CD14-positive monocyte (primary cell): ENCODE measurements around the gene GIPC3. TPM values are rescaled to one million over a fixed set of nuclear protein-coding genes. Genes with fewer than 3 reads are reported as not detected.

Source experiments
- DNase-seq, 3 donors: peaks; one replicate each; pipeline ENCODE4 v3.0.0-alpha.2; 2011 to 2022
- H2AFZ ChIP-seq: 2 replicates; pipeline ENCODE4 v1.6.0; 2012; ENCODE audit warnings: mild to moderate bottlenecking, low read depth, low read length, inconsistent platforms; ENCODE audit not compliant: insufficient read depth, poor library complexity, severe bottlenecking
- H3K27ac ChIP-seq, 2 donors: 1 replicate in 1 of 2; 2 replicates in 1 of 2; pipeline ENCODE4 v1.5.1; 2012 to 2013; ENCODE audit warnings: low read length in 2 of 2, control low read depth in 1 of 2, inconsistent platforms in 1 of 2, low read depth in 1 of 2, mild to moderate bottlenecking in 1 of 2
- H3K27me3 ChIP-seq, 2 donors: one replicate each; pipeline versions ENCODE4 v1.6.0 to v1.6.1; 2011 to 2013; ENCODE audit warnings: low read length in 2 of 2; ENCODE audit not compliant: control insufficient read depth in 2 of 2, insufficient read depth in 2 of 2
- H3K36me3 ChIP-seq, 2 donors: replicated peaks in 1 of 2; 1 replicate in 1 of 2; 2 replicates in 1 of 2; pipeline versions ENCODE4 v1.5.1 to v1.6.1; 2012 to 2013; ENCODE audit warnings: low read length in 2 of 2, control low read depth in 1 of 2, inconsistent platforms in 1 of 2, mild to moderate bottlenecking in 1 of 2; ENCODE audit not compliant: insufficient read depth in 2 of 2, control insufficient read depth in 1 of 2
- H3K4me1 ChIP-seq, 2 donors: 1 replicate in 1 of 2; 2 replicates in 1 of 2; pipeline versions ENCODE4 v1.5.1 to v1.6.1; 2012 to 2013; ENCODE audit warnings: low read length in 2 of 2, control low read depth in 1 of 2, inconsistent platforms in 1 of 2, mild to moderate bottlenecking in 1 of 2, moderate library complexity in 1 of 2; ENCODE audit not compliant: insufficient read depth in 2 of 2, control insufficient read depth in 1 of 2
- H3K4me2 ChIP-seq: replicated peaks from 2 replicates; pipeline ENCODE3; 2012; ENCODE audit warnings: low read length, moderate library complexity, mild to moderate bottlenecking; ENCODE audit not compliant: poor library complexity, severe bottlenecking; ENCODE audit errors: extremely low read depth
- H3K4me3 ChIP-seq, 3 experiments: fragments of 200-600 bp in 1 of 3; sonication (generic) in 1 of 3; replicated peaks in 1 of 3; 1 replicate in 2 of 3; 2 replicates in 1 of 3; pipeline ENCODE4 v1.5.1; 2011 to 2013; ENCODE audit warnings: low read length in 3 of 3, mild to moderate bottlenecking in 3 of 3, control low read depth in 2 of 3, low read depth in 2 of 3, inconsistent platforms in 1 of 3, moderate library complexity in 1 of 3
- H3K79me2 ChIP-seq: 2 replicates; pipeline ENCODE4 v1.6.0; 2012; ENCODE audit warnings: mild to moderate bottlenecking, control low read depth, inconsistent platforms, low read length, moderate library complexity; ENCODE audit not compliant: insufficient read depth
- H3K9ac ChIP-seq: 2 replicates; pipeline ENCODE4 v1.6.0; 2017; ENCODE audit warnings: low read length, mild to moderate bottlenecking; ENCODE audit not compliant: insufficient read depth, poor library complexity, severe bottlenecking
- H3K9me3 ChIP-seq, 2 donors: replicated peaks in 1 of 2; 1 replicate in 1 of 2; 2 replicates in 1 of 2; pipeline versions ENCODE4 v1.5.1 to v1.6.1; 2012 to 2013; ENCODE audit warnings: low read length in 2 of 2, control low read depth in 1 of 2; ENCODE audit not compliant: control insufficient read depth in 1 of 2, insufficient read depth in 1 of 2
- H4K20me1 ChIP-seq: 2 replicates; pipeline ENCODE4 v1.6.0; 2012; ENCODE audit warnings: mild to moderate bottlenecking, low read length, control low read depth, moderate library complexity; ENCODE audit not compliant: insufficient read depth
- H3K27ac Mint-ChIP-seq, 7 donors: one replicate each; pipeline ENCODE4 v1.8.0; 2020; ENCODE audit warnings: mild to moderate bottlenecking in 7 of 7, mixed read lengths in 7 of 7, moderate library complexity in 6 of 7, inconsistent platforms in 2 of 7
- H3K27me3 Mint-ChIP-seq, 3 donors: one replicate each; pipeline ENCODE4 v1.8.0; 2021 to 2022; ENCODE audit warnings: low read depth in 3 of 3, mild to moderate bottlenecking in 3 of 3, mixed read lengths in 3 of 3, moderate library complexity in 3 of 3, inconsistent platforms in 1 of 3
- H3K36me3 Mint-ChIP-seq, 2 donors: one replicate each; pipeline ENCODE4 v1.8.0; 2020; ENCODE audit warnings: mixed read lengths in 2 of 2, inconsistent platforms in 1 of 2, mild to moderate bottlenecking in 1 of 2
- H3K4me1 Mint-ChIP-seq: one replicate; pipeline ENCODE4 v1.8.0; 2020; ENCODE audit warnings: mild to moderate bottlenecking, mixed read lengths
- H3K4me3 Mint-ChIP-seq, 2 donors: one replicate each; pipeline ENCODE4 v1.8.0; 2020; ENCODE audit warnings: mild to moderate bottlenecking in 2 of 2, mixed read lengths in 2 of 2, moderate library complexity in 1 of 2
- H3K9me3 Mint-ChIP-seq, 7 donors: one replicate each; pipeline ENCODE4 v1.8.0; 2020 to 2022; ENCODE audit warnings: mixed read lengths in 7 of 7, mild to moderate bottlenecking in 6 of 7, moderate library complexity in 6 of 7, inconsistent platforms in 2 of 7
- CTCF ChIP-seq: fragments of 200-600 bp; IDR thresholded peaks from one replicate; pipeline ENCODE4 v1.8.0; 2022; ENCODE audit warnings: antibody characterized with exemption, mild to moderate bottlenecking
- WGBS: methylation state at CpG from one replicate; pipeline ENCODE4 v1.1.5; 2013; ENCODE audit warnings: missing lambda C conversion rate; ENCODE audit not compliant: insufficient coverage; 5-methylcytosine and 5-hydroxymethylcytosine counted together
- intact Hi-C, 2 donors: fragments of 100-400 bp; cut with micrococcal nuclease; formaldehyde crosslinking; loops; one replicate each; pipeline versions ENCODE4 v1.15.0 to v1.15.1; 2023
- polyA plus RNA-seq, 3 donors: library from polyadenylated mRNA; depleted of rRNA in 1 of 3; unstranded in 2 of 3; stranded (reverse) in 1 of 3; fragments of 300-500 nt in 2 of 3; fragments of >200 nt in 1 of 3; fragmentation: Illumina TruSeq in 2 of 3; gene quantifications; 1 replicate in 2 of 3; 2 replicates in 1 of 3; pipeline ENCODE4 v1.2.3, GENCODE V29; 2012 to 2021

Gene GIPC3
- polyA plus RNA-seq, 3 donors: 0.03 TPM; not detected in 2

- no peak overlapping the region for H3K4me3 ChIP-seq
- H3K9me3 Mint-ChIP-seq: peaks cover 3 to 7% (median 6%) of the 10 kb centered on the region in 7 donors
- peaks cover 3 to 5% of the 10 kb centered on the region in 2 donors for H3K36me3 Mint-ChIP-seq
- H3K4me1 Mint-ChIP-seq: peaks cover 13% of the 10 kb centered on the region
- H3K36me3 ChIP-seq: no peaks in the 10 kb centered on the region
- peaks cover 17 to 22% of the 10 kb centered on the region in 2 donors for H3K4me1 ChIP-seq
- H3K27me3 ChIP-seq: peaks cover 11 to 37% of the 10 kb centered on the region in 2 donors
- H3K4me2 ChIP-seq: no peak overlapping the region
- no peak for DNase-seq
- no peak overlapping the region for H3K9ac ChIP-seq
- peaks cover 0 to 5% of the 10 kb centered on the region in 2 donors for H3K9me3 ChIP-seq
- intact Hi-C loops: no loop called here
- H2AFZ ChIP-seq: no peak overlapping the region
- WGBS: 96% methylated on average over 22 of the region's 23 CpGs
- H3K27me3 Mint-ChIP-seq: peaks cover 4 to 23% (median 21%) of the 10 kb centered on the region in 3 donors
- H3K4me3 Mint-ChIP-seq: no peak overlapping the region
- no peaks in the 10 kb centered on the region for H4K20me1 ChIP-seq
- TF ChIP-seq CTCF: no peak
- H3K79me2 ChIP-seq: no peaks in the 10 kb centered on the region
- H3K27ac Mint-ChIP-seq: no peak overlapping the region
- H3K27ac ChIP-seq: no peak overlapping the region
Measured at GRCh38 chr19:3603121-3603811, 18.0 kb downstream of the GIPC3 start.

DNA sequence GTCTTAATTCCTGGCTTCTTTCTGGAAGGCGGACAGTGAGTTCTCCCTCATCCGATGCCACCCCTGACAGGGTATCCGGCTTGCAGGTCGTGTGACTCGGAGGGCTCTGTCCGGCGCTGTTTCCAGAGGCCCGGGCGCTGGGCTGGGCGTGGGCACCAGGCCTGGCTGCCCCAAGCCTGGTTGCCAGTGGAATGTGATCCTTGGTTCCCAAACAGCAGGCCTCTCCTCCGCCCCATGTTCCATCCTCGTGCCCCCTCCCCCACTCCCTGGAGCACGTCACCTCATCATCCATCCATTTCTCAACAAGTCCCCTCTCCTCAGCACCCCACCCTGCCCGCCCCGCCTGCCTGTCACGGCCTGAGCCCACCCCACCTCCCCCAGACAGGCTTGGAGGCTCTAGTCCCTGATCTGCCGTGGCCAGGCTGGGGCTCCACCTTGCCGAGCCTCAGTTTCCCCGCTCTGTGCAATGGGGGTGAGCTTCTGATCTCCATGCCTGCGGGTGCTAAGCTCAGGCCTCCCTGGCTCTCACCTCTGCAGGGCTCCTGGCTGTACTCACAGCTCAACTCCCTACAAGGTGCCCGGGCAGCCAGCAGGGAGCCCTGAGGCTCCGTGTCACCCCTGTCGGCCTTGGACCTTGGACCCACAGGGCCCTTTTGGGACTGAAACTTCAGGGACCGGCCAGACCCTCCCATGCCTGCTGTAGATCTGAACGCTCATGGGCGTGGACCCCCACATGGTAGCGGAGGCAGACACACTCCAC lies 19.1 kb downstream of the GIPC3 start:
- Mint-ChIP-seq H3K27me3 (peaks cover 4 to 24% (median 23%) of the 10 kb centered on the region in 3 donors), H3K9me3 (peaks cover 5 to 9% (median 5%) of the 10 kb centered on the region in 7 donors), H3K27ac (no peak overlapping the region), H3K36me3 (peaks cover 3 to 5% of the 10 kb centered on the region in 2 donors), H3K4me3 (no peak overlapping the region), H3K4me1 (peaks cover 18% of the 10 kb centered on the region)
- no peak for DNase-seq
- Histone ChIP-seq H3K4me1 (peaks cover 22 to 28% of the 10 kb centered on the region in 2 donors), H3K79me2 (no peaks in the 10 kb centered on the region), H3K27me3 (peaks cover 11 to 38% of the 10 kb centered on the region in 2 donors), H3K9me3 (peaks cover 0 to 5% of the 10 kb centered on the region in 2 donors), H3K9ac (no peak overlapping the region), H2AFZ (no peak overlapping the region), H3K4me3 (no peak overlapping the region), H3K36me3 (no peaks in the 10 kb centered on the region), H3K4me2 (no peak overlapping the region), H3K27ac (no peak overlapping the region), H4K20me1 (no peaks in the 10 kb centered on the region)
- intact Hi-C loops: no loop called here
- TF ChIP-seq CTCF: no peak
- 63% methylated on average over 24 of the region's 27 CpGs for WGBS
